ENCODE data around the gene RTRAF.

GRCh38 chr14:51959928-51960327, 29.4 kb upstream of the RTRAF start:
- TF ChIP-seq CTCF (IDR thresholded peaks at IDR 0.05; ENCODE audit: low read depth, low read length), result no peak
- no peak for TF ChIP-seq EZH2phosphoT487 (IDR thresholded peaks at IDR 0.05; ENCODE audit: low read depth)

All from OCI-LY3 (cell line).